ENCODE results near the gene DMKN.

DMKN gene

GRCh38 chr19:35549174-35549788 lies 35.8 kb upstream of the DMKN start:
- peak; percentile 42 for DNase-seq

- no peak for DNase-seq
Measured at GRCh38 chr19:35546532-35546931, 33.1 kb upstream of the DMKN start.

GRCh38 chr19:35545855-35546381 lies 32.5 kb upstream of the DMKN start:
- DNase-seq, result peak; percentile 28

DNA sequence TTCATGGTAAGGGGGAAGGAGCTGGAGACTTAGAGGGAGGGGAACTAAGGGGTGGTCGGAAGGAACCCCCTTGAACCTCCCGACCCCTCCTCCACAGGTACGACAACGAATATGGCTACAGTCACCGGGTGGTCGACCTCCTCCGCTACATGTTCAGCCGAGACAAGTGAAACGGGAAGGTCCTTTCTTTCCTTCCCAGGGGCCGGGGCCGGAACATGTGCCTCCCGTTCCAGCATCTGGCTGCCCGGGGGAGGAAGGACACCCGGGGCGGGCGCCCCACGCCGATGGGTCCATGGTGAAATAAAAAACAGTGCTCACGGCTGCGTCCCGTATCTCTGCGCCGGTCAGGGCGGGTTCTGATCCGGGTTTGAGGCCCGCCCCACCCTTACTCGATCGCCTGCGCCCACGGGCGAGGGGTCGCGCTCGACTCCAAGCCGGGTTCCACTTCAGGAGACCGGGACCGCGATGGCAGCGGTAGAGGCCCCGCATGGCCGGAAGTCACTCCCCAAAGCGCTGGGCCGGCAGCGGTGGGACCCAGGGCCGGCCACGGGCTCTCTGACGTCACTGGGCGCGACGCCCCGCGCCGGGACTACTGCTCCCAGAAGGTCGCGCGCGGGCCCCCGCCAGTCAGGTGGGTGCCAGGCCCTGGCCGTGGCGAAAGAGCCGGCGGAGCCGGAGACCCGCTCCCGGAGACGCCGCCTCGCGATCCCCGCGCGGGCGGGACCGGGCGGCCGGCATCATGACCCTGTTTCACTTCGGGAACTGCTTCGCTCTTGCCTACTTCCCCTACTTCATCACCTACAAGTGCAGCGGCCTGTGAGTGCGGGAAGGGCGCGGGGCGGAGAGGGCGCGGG lies 31.8 kb upstream of the DMKN start, which contains the start of gene TMEM147:
Gene TMEM147 (plus strand): TSS at position 626 of the 854 bp plus-strand sequence. CDS start 114 bp downstream, at position 740.
- DNase-seq, result peak; percentile 87

- no peak for DNase-seq
Measured at GRCh38 chr19:35544110-35544802, 30.8 kb upstream of the DMKN start.

DNA sequence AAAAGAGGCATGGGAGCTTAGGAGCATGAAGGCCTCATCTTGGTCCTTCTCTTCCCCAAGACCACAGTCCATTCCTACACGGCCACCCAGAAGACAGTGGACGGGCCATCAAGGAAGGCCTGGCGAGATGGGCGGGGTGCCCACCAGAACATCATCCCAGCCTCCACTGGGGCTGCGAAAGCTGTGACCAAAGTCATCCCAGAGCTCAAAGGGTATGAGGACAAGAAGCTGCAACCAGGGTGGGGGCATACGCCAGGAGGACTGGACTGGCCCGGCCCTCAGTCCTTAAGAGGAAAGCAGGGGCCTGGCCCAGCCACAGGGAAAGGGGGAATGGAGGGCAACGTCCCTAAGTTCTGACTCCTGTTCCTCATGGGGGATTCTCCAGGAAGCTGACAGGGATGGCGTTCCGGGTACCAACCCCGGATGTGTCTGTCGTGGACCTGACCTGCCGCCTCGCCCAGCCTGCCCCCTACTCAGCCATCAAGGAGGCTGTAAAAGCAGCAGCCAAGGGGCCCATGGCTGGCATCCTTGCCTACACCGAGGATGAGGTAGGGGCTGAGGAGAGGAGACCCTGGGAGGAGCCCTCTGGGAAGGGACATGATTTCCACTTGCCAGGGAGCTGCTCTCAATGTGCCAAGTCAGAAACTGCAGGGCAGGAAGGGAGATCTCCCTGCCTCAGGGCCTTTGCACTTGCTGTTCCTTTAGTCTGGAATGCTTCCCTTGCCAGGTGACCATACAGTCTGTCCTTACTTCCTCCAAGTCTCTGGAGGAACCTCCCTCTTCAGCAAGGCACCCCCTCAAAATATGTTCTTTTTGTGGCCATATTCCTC lies 30.0 kb upstream of the DMKN start:
- DNase-seq, result no peak

DNA sequence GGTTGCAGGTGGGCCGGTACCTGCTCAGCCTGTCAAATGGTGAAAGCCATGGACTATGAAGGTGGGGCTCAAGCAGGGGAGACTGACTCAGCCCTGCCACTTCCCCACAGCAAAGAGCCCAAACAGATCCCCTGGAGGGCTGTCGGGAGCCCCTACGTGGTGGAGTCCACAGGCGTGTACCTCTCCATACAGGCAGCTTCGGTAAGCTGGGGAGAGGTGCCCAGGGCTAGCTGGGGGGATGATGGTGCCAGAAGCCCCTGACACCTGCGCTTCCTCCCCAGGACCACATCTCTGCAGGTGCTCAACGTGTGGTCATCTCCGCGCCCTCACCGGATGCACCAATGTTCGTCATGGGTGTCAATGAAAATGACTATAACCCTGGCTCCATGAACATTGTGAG lies 28.8 kb upstream of the DMKN start:
- DNase-seq, result no peak

GRCh38 chr19:35540356-35540927 lies 27.0 kb upstream of the DMKN start:
- DNase-seq, result no peak

- no peak for DNase-seq
Measured at GRCh38 chr19:35539850-35540249, 26.4 kb upstream of the DMKN start.

- no peak for DNase-seq
Measured at GRCh38 chr19:35539314-35539713, 25.9 kb upstream of the DMKN start.

- no peak for DNase-seq
Measured at GRCh38 chr19:35534803-35535480, 21.5 kb upstream of the DMKN start.

- DNase-seq, result no peak
Measured at GRCh38 chr19:35533822-35534392, 20.5 kb upstream of the DMKN start.

- no peak for DNase-seq
Measured at GRCh38 chr19:35533201-35533821, 19.9 kb upstream of the DMKN start, which contains the start of gene GAPDHS. Gene GAPDHS (plus strand): TSS chr19:35533456. CDS start chr19:35533528, 72 bp downstream.

DNA sequence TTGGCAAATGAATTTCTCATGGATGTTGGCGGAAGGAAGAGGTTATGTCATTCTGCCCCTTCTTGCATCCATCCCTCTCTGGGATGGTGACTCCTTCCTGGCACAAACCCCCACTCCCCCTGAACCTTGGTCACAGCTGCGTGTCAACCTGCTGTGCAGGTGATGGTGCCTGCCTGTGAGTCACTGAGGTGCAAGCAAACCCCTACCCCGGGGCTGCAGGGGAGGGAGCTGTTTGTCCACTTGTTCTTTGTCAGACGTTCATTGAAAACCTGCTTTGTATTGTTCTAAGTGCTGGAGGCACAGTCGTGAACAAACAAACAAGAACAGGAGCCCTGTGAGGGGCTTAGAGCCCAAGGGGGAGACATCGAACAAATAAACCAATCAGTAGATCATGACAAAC lies 17.8 kb upstream of the DMKN start:
- no peak for DNase-seq

DNA sequence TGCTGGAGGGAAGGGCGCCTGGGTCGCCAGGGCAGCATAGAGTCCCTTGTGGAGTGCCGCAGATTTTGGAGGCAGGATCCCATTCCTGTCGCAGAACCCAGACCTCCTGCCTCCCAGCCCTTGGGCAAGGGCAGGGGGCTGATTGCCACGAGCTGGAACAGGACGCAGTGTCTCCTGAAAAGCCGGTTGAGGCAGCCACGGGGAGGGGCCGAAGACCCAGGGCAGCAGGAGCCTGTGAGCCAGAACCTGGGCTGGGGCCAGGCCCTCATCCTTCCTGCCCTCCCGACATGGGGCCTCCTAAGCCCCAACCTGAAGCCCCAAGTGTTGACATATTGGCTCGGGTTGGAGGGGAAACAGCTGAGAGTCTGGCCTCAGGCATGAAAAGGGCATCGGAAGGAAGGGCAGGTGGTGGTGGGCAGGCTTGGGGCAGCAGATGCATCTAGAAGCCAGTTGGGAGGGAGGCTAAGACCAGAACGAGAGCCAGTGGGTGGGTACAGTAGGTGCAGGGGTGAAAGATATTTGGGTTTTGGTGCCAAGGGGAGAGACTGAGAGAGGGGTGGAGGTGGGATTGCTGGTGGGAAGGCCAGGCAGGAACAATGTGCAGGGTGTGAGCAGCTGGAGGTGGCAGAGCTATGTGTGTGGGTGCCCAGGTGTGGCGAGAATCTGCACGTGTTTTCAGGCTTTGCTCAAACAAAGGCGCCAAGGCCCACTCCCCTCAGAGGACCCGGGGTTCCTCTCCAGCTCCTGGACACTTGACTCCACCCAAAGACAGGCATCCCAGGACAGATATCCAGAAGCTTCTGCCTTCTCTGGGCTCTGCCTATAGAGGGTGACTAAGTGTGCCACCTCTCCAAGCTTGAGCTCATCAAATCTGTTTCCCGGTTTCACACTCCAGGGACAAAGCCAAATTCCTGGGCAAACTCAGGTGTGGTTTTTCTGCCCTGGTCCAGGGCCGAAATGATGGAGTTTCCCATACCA lies 16.1 kb upstream of the DMKN start:
- no peak for DNase-seq

GRCh38 chr19:35528218-35529038 lies 15.0 kb upstream of the DMKN start, which contains the start of gene SBSN:
Gene SBSN (minus strand): TSS chr19:35528311. CDS start chr19:35528281, 30 bp downstream.
- peak; percentile 81 for DNase-seq

DNA sequence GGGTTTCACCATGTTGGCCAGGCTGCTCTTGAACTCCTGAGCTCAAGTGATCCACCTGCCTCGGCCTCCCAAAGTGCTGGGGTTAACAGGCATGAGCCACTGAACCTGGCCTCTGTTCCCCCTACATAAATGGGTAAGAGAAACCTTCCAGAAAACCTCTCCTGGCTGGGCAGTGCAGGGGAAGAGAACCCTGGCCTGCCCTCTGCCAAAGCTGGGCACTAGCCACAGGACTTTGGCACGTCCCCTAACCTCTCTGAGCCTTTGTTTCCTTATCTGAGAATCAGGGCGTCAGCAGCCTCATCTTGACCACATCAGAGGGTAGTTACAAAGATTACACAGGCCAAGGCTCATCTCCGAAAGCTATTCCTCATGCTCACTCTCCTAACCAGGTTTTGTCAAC lies 12.4 kb upstream of the DMKN start:
- DNase-seq, result no peak

- no peak for DNase-seq
Measured at GRCh38 chr19:35524181-35524837, 10.9 kb upstream of the DMKN start.
